NCI-H2171 treated with DMSO at 0.1 percent for 48 hours (cell line): Measurements from ENCODE around the gene DGCR2.
"Not testable (repeated sequence)": the region's sequence is repeated elsewhere in the genome, so short reads cannot be mapped to it uniquely, and the experiment has no call there.

Experiments
- DNase-seq: peaks from one replicate; lab custom pipeline; 2025; lab: John Stamatoyannopoulos, UW

Gene DGCR2

GRCh38 chr22:19109198-19110063 lies 12.8 kb downstream of the DGCR2 start:
- DNase-seq: no peak

- DNase-seq: no peak
These were observed 13.4 kb downstream of the DGCR2 start for GRCh38 chr22:19108807-19109197.

- DNase-seq: no peak
These were observed 14.5 kb downstream of the DGCR2 start for GRCh38 chr22:19107730-19108074.

- DNase-seq: no peak
These were observed 15.1 kb downstream of the DGCR2 start for GRCh38 chr22:19106886-19107729.

GRCh38 chr22:19105867-19106802 lies 16.1 kb downstream of the DGCR2 start:
- DNase-seq: no peak

- no peak for DNase-seq
These were observed 16.8 kb downstream of the DGCR2 start for GRCh38 chr22:19105456-19105855.

- peak; percentile 64 for DNase-seq
These were observed 18.1 kb downstream of the DGCR2 start for GRCh38 chr22:19103880-19104821.

GRCh38 chr22:19098157-19098556 lies 24.1 kb downstream of the DGCR2 start:
- DNase-seq: no peak

GRCh38 chr22:19097518-19097917 lies 24.7 kb downstream of the DGCR2 start:
- DNase-seq: peak; percentile 41

- DNase-seq: no peak
These were observed 25.7 kb downstream of the DGCR2 start for GRCh38 chr22:19096555-19096954.

GRCh38 chr22:19094393-19094997 lies 27.7 kb downstream of the DGCR2 start:
- DNase-seq: no peak

- no peak for DNase-seq
These were observed 29.5 kb downstream of the DGCR2 start for GRCh38 chr22:19092725-19093124.

GRCh38 chr22:19090586-19091127 lies 31.6 kb downstream of the DGCR2 start:
- DNase-seq: no peak

GRCh38 chr22:19090183-19090582 lies 32.0 kb downstream of the DGCR2 start:
- no peak for DNase-seq

- no peak for DNase-seq
These were observed 33.2 kb downstream of the DGCR2 start for GRCh38 chr22:19088866-19089595.

GRCh38 chr22:19086896-19087295 lies 35.3 kb downstream of the DGCR2 start:
- no peak for DNase-seq

- peak; percentile 62 for DNase-seq
These were observed 35.8 kb downstream of the DGCR2 start for GRCh38 chr22:19086417-19086816.

- peak; percentile 48 for DNase-seq
These were observed 36.9 kb downstream of the DGCR2 start for GRCh38 chr22:19085233-19085718.

GRCh38 chr22:19084586-19084985 lies 37.6 kb downstream of the DGCR2 start:
- not testable (repeated sequence) for DNase-seq
